PC-3 (cell line): ENCODE data around the gene IRX5. TPM values are rescaled to one million over a fixed set of nuclear protein-coding genes. Genes with fewer than 3 reads are reported as not detected.

Experiments used
- ATAC-seq: fragments of 200-7000 bp; cut with Tn5 transposase; 2 replicates; pipeline ENCODE4 v1.9.1; 2020; ENCODE audit warnings: mild to moderate bottlenecking, moderate library complexity
- BruUV-seq: library from RNA; stranded (reverse); fragments of 400-500 nt; replicated peaks from 2 replicates; lab custom pipeline; 2021; lab: Mats Ljungman, UMichigan
- CTCF ChIA-PET: fragments of 300-600 bp; sonication (Branson Sonifier 250); formaldehyde crosslinking; loops from one replicate; lab custom pipeline; 2022; ENCODE audit warnings: antibody characterized with exemption; lab: Charles Lee
- POLR2A ChIA-PET: fragments of 300-600 bp; sonication (Branson Sonifier 250); formaldehyde crosslinking; loops from one replicate; lab custom pipeline; 2022; ENCODE audit warnings: antibody characterized with exemption; ENCODE audit not compliant: unreplicated experiment; lab: Charles Lee
- DNase-seq: peaks from one replicate; pipeline ENCODE4 v3.0.0-alpha.2; 2015
- H2AFZ ChIP-seq: fragments of 300-600 bp; sonication (generic); 2 replicates; pipeline ENCODE4 v1.6.0; 2016; ENCODE audit warnings: antibody characterized with exemption, low read length
- H3F3A ChIP-seq: fragments of 300-600 bp; sonication (generic); one replicate; pipeline ENCODE4 v1.6.0; 2017; ENCODE audit warnings: antibody characterized with exemption, low read length, control low read depth, mild to moderate bottlenecking; ENCODE audit not compliant: unreplicated experiment
- H3K27ac ChIP-seq: fragments of 300-600 bp; sonication (generic); 2 replicates; pipeline ENCODE4 v1.5.1; 2016; ENCODE audit warnings: mild to moderate bottlenecking, low read length
- H3K27me3 ChIP-seq: fragments of 300-600 bp; sonication (generic); 2 replicates; pipeline ENCODE4 v1.6.1; 2016; ENCODE audit warnings: low read length, mixed read lengths
- H3K36me3 ChIP-seq: fragments of 300-600 bp; sonication (generic); 2 replicates; pipeline ENCODE4 v1.6.1; 2016; ENCODE audit warnings: low read depth, mixed run types, low read length, mixed read lengths
- H3K4me1 ChIP-seq: fragments of 300-600 bp; sonication (generic); 2 replicates; pipeline ENCODE4 v1.5.1; 2016; ENCODE audit warnings: low read length; ENCODE audit not compliant: insufficient read depth
- H3K4me2 ChIP-seq: fragments of 300-600 bp; sonication (generic); 2 replicates; pipeline ENCODE4 v1.6.0; 2016; ENCODE audit warnings: low read length
- H3K4me3 ChIP-seq: fragments of 300-600 bp; sonication (generic); 2 replicates; pipeline ENCODE4 v1.5.1; 2016; ENCODE audit warnings: mild to moderate bottlenecking, low read length, mixed read lengths
- H3K79me2 ChIP-seq: fragments of 300-600 bp; sonication (generic); 2 replicates; pipeline ENCODE4 v1.6.1; 2017; ENCODE audit warnings: low read length, mixed read lengths
- H3K9ac ChIP-seq: fragments of 300-600 bp; sonication (generic); 2 replicates; pipeline ENCODE4 v1.6.0; 2016; ENCODE audit warnings: mild to moderate bottlenecking, low read length
- H3K9me2 ChIP-seq: fragments of 300-600 bp; sonication (generic); replicated peaks from 2 replicates; pipeline ENCODE4 v1.6.1; 2016; ENCODE audit warnings: mixed run types, low read length, mixed read lengths
- H3K9me3 ChIP-seq: fragments of 300-600 bp; sonication (generic); 2 replicates; pipeline ENCODE4 v1.6.1; 2016; ENCODE audit warnings: low read length, mixed read lengths
- H4K20me1 ChIP-seq: fragments of 300-600 bp; sonication (generic); 2 replicates; pipeline ENCODE4 v1.6.1; 2016; ENCODE audit warnings: low read length, mixed read lengths
- CTCF ChIP-seq: fragments of 300-600 bp; sonication (generic); conservative IDR thresholded peaks from 2 replicates; pipeline ENCODE4 v1.5.1; 2017; ENCODE audit warnings: antibody characterized with exemption, low read depth, mild to moderate bottlenecking, low read length
- EZH2 ChIP-seq: fragments of 300-600 bp; sonication (generic); IDR thresholded peaks from one replicate; pipeline ENCODE4 v1.6.1; 2017; ENCODE audit warnings: antibody characterized with exemption, mild to moderate bottlenecking, low read length; ENCODE audit not compliant: unreplicated experiment
- EZH2phosphoT487 ChIP-seq: fragments of 300-600 bp; sonication (generic); IDR thresholded peaks from 2 replicates; pipeline ENCODE4 v1.6.1; 2018; ENCODE audit warnings: mild to moderate bottlenecking, antibody characterized with exemption, low read length, borderline replicate concordance
- intact Hi-C: fragments of 100-400 bp; cut with micrococcal nuclease; formaldehyde crosslinking; loops from 2 replicates; pipeline ENCODE4 v1.9.0; 2023
- total RNA-seq: library from RNA; depleted of rRNA; stranded (reverse); fragments of >200 nt; gene quantifications from 2 replicates; pipeline ENCODE4 v1.2.3, GENCODE V29; 2014

IRX5 gene
- total RNA-seq, 1 experiment from 2014 or later: 0.22 TPM

DNA sequence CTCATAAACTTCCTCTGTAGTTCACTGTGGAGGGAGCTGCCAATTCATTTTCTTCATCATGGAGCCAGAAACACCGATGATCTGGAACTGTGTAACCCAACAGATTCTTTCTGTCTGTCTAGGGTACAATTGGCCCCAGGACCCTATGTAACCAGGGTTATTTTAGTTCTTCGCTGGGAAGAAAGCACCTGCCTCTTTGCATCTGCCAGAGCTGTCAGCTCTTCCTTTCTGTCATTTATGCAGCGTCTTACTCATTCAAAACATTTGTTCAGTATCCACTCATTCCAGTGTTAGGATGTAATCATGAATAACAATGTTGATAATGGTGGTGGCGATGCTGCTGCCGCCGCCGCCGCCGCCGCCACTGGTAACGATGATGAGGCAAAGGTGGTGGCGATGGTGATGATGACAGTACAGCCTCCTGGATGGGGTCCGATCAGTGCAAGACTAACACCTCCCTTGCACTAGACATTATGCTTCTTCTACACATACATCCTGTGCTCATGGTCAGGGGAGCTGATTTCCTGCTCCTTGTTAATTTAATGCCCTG is 46.1 kb downstream of the IRX5 start:
- Histone ChIP-seq H2AFZ (no peak overlapping the region), H3K4me2 (no peak overlapping the region), H3K79me2 (no peaks in the 10 kb centered on the region), H3K9ac (no peak overlapping the region), H4K20me1 (no peaks in the 10 kb centered on the region), H3K4me3 (no peak overlapping the region), H3K4me1 (no peaks in the 10 kb centered on the region), H3K9me3 (no peaks in the 10 kb centered on the region), H3K36me3 (no peaks in the 10 kb centered on the region), H3K9me2 (no peaks in the 10 kb centered on the region), H3F3A (no peaks in the 10 kb centered on the region), H3K27me3 (no peaks in the 10 kb centered on the region), H3K27ac (no peak overlapping the region)
- no TSS peak for BruUV-seq
- ChIA-PET POLR2A (no interaction called here), CTCF (no interaction called here)
- no peak for DNase-seq
- intact Hi-C loops: no loop called here
- ATAC-seq: no peak
- TF ChIP-seq EZH2phosphoT487: no peak
- no peak for TF ChIP-seq EZH2
- no peak for TF ChIP-seq CTCF

- POLR2A ChIA-PET: no interaction called here
- TF ChIP-seq EZH2phosphoT487 (no peak), EZH2 (no peak), CTCF (no peak)
- Histone ChIP-seq H3K27ac (no peak overlapping the region), H3K4me2 (no peak overlapping the region), H3K9me3 (no peaks in the 10 kb centered on the region), H3K9me2 (no peaks in the 10 kb centered on the region), H4K20me1 (no peaks in the 10 kb centered on the region), H3K4me1 (no peaks in the 10 kb centered on the region), H3K79me2 (no peaks in the 10 kb centered on the region), H3K4me3 (no peak overlapping the region), H3K36me3 (no peaks in the 10 kb centered on the region), H2AFZ (no peak overlapping the region), H3F3A (no peaks in the 10 kb centered on the region), H3K27me3 (no peaks in the 10 kb centered on the region), H3K9ac (no peak overlapping the region)
- intact Hi-C loops: no loop called here
- CTCF ChIA-PET: no interaction called here
- no peak for ATAC-seq
- BruUV-seq: no TSS peak
- no peak for DNase-seq
These were observed 46.5 kb downstream of the IRX5 start for GRCh38 chr16:54977211-54977610.

DNA sequence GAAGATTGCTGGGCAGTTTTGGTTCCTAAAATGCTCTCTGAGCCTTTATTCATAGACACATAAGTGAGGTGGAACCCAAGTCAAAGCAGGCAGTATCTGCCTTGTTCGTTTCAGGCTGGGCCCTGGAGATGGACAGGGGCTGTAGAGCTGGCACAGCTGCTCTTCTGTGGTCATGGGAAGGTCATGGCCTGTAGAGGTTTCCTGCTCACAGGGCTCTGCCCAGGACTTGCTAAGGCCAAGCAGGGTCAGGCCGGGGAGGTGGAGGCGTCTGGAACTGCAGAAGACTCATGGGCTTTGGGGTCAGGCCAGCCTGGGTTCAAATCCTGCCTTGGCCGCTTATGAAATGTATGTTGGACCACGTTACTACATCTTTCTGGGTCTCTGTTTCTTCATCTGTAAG is 50.2 kb downstream of the IRX5 start:
- H3K4me3 ChIP-seq: no peak overlapping the region
- ChIA-PET POLR2A (no interaction called here), CTCF (no interaction called here)
- no peaks in the 10 kb centered on the region for H3K4me1 ChIP-seq
- H3K27ac ChIP-seq: no peak overlapping the region
- H4K20me1 ChIP-seq: no peaks in the 10 kb centered on the region
- ATAC-seq (no peak), DNase-seq (no peak)
- no peak overlapping the region for H3K9ac ChIP-seq
- no TSS peak for BruUV-seq
- no peak overlapping the region for H3K4me2 ChIP-seq
- H3K36me3 ChIP-seq: no peaks in the 10 kb centered on the region
- H3K27me3 ChIP-seq: peaks cover 2% of the 10 kb centered on the region; the same call in 1 of the 2 replicates
- no peaks in the 10 kb centered on the region for H3K79me2 ChIP-seq
- no peaks in the 10 kb centered on the region for H3F3A ChIP-seq
- no peak overlapping the region for H2AFZ ChIP-seq
- H3K9me2 ChIP-seq: no peaks in the 10 kb centered on the region
- no peaks in the 10 kb centered on the region for H3K9me3 ChIP-seq
- intact Hi-C loops: no loop called here
- no peak for TF ChIP-seq EZH2
- no peak for TF ChIP-seq EZH2phosphoT487
- no peak for TF ChIP-seq CTCF
